ENCODE results near the gene FCHO1.

GRCh38 chr19:17832443-17833208, 81.3 kb downstream of the FCHO1 start:
- TF ChIP-seq CTCF (conservative IDR thresholded peaks at IDR 0.05 in 1 of 2, IDR thresholded peaks at IDR 0.05 in 1 of 2; ENCODE audit: extremely low read depth in 1 of 2, insufficient read depth in 1 of 2, low read depth in 1 of 2, low read length in 2 of 2) (no peak), EZH2 (IDR thresholded peaks at IDR 0.05; ENCODE audit: borderline replicate concordance, low read length) (no peak)
